Activated CD8-positive, alpha-beta T cell treated with anti-CD3 and anti-CD28 coated beads, Interleukin-2, amount 10 ng/mL, durations not matched to agents 7 days and 5 days (primary cell): ENCODE data around the gene PTBP2. TPM values are rescaled to one million over a fixed set of nuclear protein-coding genes. Genes with fewer than 3 reads are reported as not detected.
"Not testable (repeated sequence)": the region's sequence is repeated elsewhere in the genome, so short reads cannot be mapped to it uniquely, and the experiment has no call there.

ENCODE experiments used
- ATAC-seq: fragments of 150-1000 bp; cut with Tn5 transposase; one replicate; pipeline ENCODE4 v1.10.0; 2021; ENCODE audit warnings: moderate library complexity
- CTCF ChIA-PET: fragments of 350-600 bp; sonication (Branson Sonifier 250); formaldehyde crosslinking; loops from one replicate; lab custom pipeline; 2021; ENCODE audit warnings: antibody characterized with exemption; lab: Charles Lee
- POLR2A ChIA-PET: fragments of 350-600 bp; sonication (Branson Sonifier 250); formaldehyde crosslinking; loops from one replicate; lab custom pipeline; 2021; ENCODE audit warnings: antibody characterized with exemption; lab: Charles Lee
- DNase-seq: peaks from one replicate; pipeline ENCODE4 v3.0.0-alpha.2; 2020
- H3K27ac Mint-ChIP-seq: one replicate; pipeline ENCODE4 v1.8.0; 2021; ENCODE audit warnings: mild to moderate bottlenecking, mixed read lengths
- H3K27me3 Mint-ChIP-seq: one replicate; pipeline ENCODE4 v1.8.0; 2021; ENCODE audit warnings: low read depth, mixed read lengths
- H3K36me3 Mint-ChIP-seq: one replicate; pipeline ENCODE4 v1.8.0; 2021; ENCODE audit warnings: low read depth, mixed read lengths
- H3K4me1 Mint-ChIP-seq: one replicate; pipeline ENCODE4 v1.8.0; 2021; ENCODE audit warnings: low read depth, mixed read lengths
- H3K4me3 Mint-ChIP-seq: one replicate; pipeline ENCODE4 v1.8.0; 2021; ENCODE audit warnings: mild to moderate bottlenecking, mixed read lengths
- H3K9me3 Mint-ChIP-seq: one replicate; pipeline ENCODE4 v1.8.0; 2022; ENCODE audit warnings: mixed read lengths; ENCODE audit not compliant: insufficient read depth
- total RNA-seq, 2 experiments: library from RNA; stranded (reverse); gene quantifications; one replicate each; pipeline ENCODE4 v1.2.3, GENCODE V29; 2021

The PTBP2 gene
- total RNA-seq, 2 experiments from 2014 or later: 12.6 to 14.2 TPM

- H3K9me3 Mint-ChIP-seq: peaks cover 4% of the 10 kb centered on the region
- no peak overlapping the region for H3K4me3 Mint-ChIP-seq
- ATAC-seq (no peak), DNase-seq (no peak)
- peaks cover 2% of the 10 kb centered on the region for H3K4me1 Mint-ChIP-seq
- H3K27ac Mint-ChIP-seq: no peak overlapping the region
- H3K36me3 Mint-ChIP-seq: peaks cover 50% of the 10 kb centered on the region
- POLR2A ChIA-PET: no interaction called here
- H3K27me3 Mint-ChIP-seq: no peaks in the 10 kb centered on the region
- CTCF ChIA-PET: interaction anchor here (0.7 kb wide), 1 partner anchor 237 kb away, joined by 3 read pairs; no protein-coding TSS in a partner anchor
Observed at GRCh38 chr1:96741335-96741734, 19.8 kb downstream of the PTBP2 start.

- Mint-ChIP-seq H3K4me1 (peaks cover 11% of the 10 kb centered on the region), H3K36me3 (peaks cover 35% of the 10 kb centered on the region), H3K9me3 (no peaks in the 10 kb centered on the region), H3K27ac (no peak overlapping the region), H3K4me3 (no peak overlapping the region), H3K27me3 (no peaks in the 10 kb centered on the region)
- no peak for ATAC-seq
- ChIA-PET POLR2A (no interaction called here), CTCF (no interaction called here)
- no peak for DNase-seq
Observed at GRCh38 chr1:96746440-96747420, 25.1 kb downstream of the PTBP2 start.

GRCh38 chr1:96747565-96747964 lies 26.0 kb downstream of the PTBP2 start:
- H3K27ac Mint-ChIP-seq: no peak overlapping the region
- POLR2A ChIA-PET: no interaction called here
- H3K36me3 Mint-ChIP-seq: peaks cover 38% of the 10 kb centered on the region
- no peak overlapping the region for H3K4me3 Mint-ChIP-seq
- CTCF ChIA-PET: no interaction called here
- ATAC-seq: no peak
- no peaks in the 10 kb centered on the region for H3K27me3 Mint-ChIP-seq
- peaks cover 11% of the 10 kb centered on the region for H3K4me1 Mint-ChIP-seq
- no peak for DNase-seq
- no peaks in the 10 kb centered on the region for H3K9me3 Mint-ChIP-seq

- POLR2A ChIA-PET: no interaction called here
Observed at GRCh38 chr1:96748078-96748477, 26.5 kb downstream of the PTBP2 start.

GRCh38 chr1:96749618-96750017 lies 28.0 kb downstream of the PTBP2 start:
- H3K36me3 Mint-ChIP-seq: peaks cover 53% of the 10 kb centered on the region
- DNase-seq: no peak
- ChIA-PET CTCF (no interaction called here), POLR2A (no interaction called here)
- H3K9me3 Mint-ChIP-seq: no peaks in the 10 kb centered on the region
- H3K4me1 Mint-ChIP-seq: peaks cover 11% of the 10 kb centered on the region
- ATAC-seq: no peak
- no peak overlapping the region for H3K27ac Mint-ChIP-seq
- no peaks in the 10 kb centered on the region for H3K27me3 Mint-ChIP-seq
- H3K4me3 Mint-ChIP-seq: no peak overlapping the region

More at GRCh38 chr1:96748078-96748477, 26.5 kb downstream of the PTBP2 start:
- DNase-seq (no peak), ATAC-seq (no peak)
- CTCF ChIA-PET: no interaction called here
- H3K4me3 Mint-ChIP-seq: no peak overlapping the region
- no peaks in the 10 kb centered on the region for H3K27me3 Mint-ChIP-seq
- no peaks in the 10 kb centered on the region for H3K9me3 Mint-ChIP-seq
- peaks cover 43% of the 10 kb centered on the region for H3K36me3 Mint-ChIP-seq
- H3K4me1 Mint-ChIP-seq: peaks cover 11% of the 10 kb centered on the region
- H3K27ac Mint-ChIP-seq: no peak overlapping the region

GRCh38 chr1:96752394-96752793 lies 30.8 kb downstream of the PTBP2 start:
- DNase-seq (no peak), ATAC-seq (no peak)
- CTCF ChIA-PET: no interaction called here
- Mint-ChIP-seq H3K4me1 (peaks cover 4% of the 10 kb centered on the region), H3K4me3 (no peak overlapping the region), H3K36me3 (peaks cover 69% of the 10 kb centered on the region), H3K9me3 (no peaks in the 10 kb centered on the region), H3K27ac (no peak overlapping the region), H3K27me3 (no peaks in the 10 kb centered on the region)
- POLR2A ChIA-PET: no interaction called here

GRCh38 chr1:96756789-96757188 lies 35.2 kb downstream of the PTBP2 start:
- DNase-seq (no peak), ATAC-seq (no peak)
- CTCF ChIA-PET: no interaction called here
- no peak overlapping the region for H3K4me3 Mint-ChIP-seq
- POLR2A ChIA-PET: interaction anchor here (1.0 kb wide), 1 partner anchor 10 kb away, joined by 3 read pairs; no protein-coding TSS in a partner anchor
- H3K36me3 Mint-ChIP-seq: peaks cover 76% of the 10 kb centered on the region
- H3K4me1 Mint-ChIP-seq: no peaks in the 10 kb centered on the region
- H3K9me3 Mint-ChIP-seq: no peaks in the 10 kb centered on the region
- H3K27ac Mint-ChIP-seq: no peak overlapping the region
- no peaks in the 10 kb centered on the region for H3K27me3 Mint-ChIP-seq

- H3K36me3 Mint-ChIP-seq: peaks cover 32% of the 10 kb centered on the region
- H3K27me3 Mint-ChIP-seq, POLR2A ChIA-PET, H3K27ac Mint-ChIP-seq, ATAC-seq, H3K4me3 Mint-ChIP-seq, H3K4me1 Mint-ChIP-seq, H3K9me3 Mint-ChIP-seq, DNase-seq, CTCF ChIA-PET: not testable (repeated sequence)
Observed at GRCh38 chr1:96762586-96762985, 41.0 kb downstream of the PTBP2 start.

GRCh38 chr1:96763514-96763913 lies 41.9 kb downstream of the PTBP2 start:
- H3K36me3 Mint-ChIP-seq: peaks cover 28% of the 10 kb centered on the region
- ATAC-seq (no peak), DNase-seq (no peak)
- no peaks in the 10 kb centered on the region for H3K4me1 Mint-ChIP-seq
- H3K27ac Mint-ChIP-seq: no peak overlapping the region
- POLR2A ChIA-PET: no interaction called here
- H3K27me3 Mint-ChIP-seq: no peaks in the 10 kb centered on the region
- H3K4me3 Mint-ChIP-seq: no peak overlapping the region
- CTCF ChIA-PET: no interaction called here
- no peaks in the 10 kb centered on the region for H3K9me3 Mint-ChIP-seq

- ATAC-seq: no peak
Observed at GRCh38 chr1:96764469-96764868, 42.9 kb downstream of the PTBP2 start.

GRCh38 chr1:96771847-96772246 lies 50.3 kb downstream of the PTBP2 start:
- ATAC-seq (no peak), DNase-seq (no peak)
- Mint-ChIP-seq H3K4me1 (no peaks in the 10 kb centered on the region), H3K27me3 (no peaks in the 10 kb centered on the region), H3K36me3 (peaks cover 18% of the 10 kb centered on the region), H3K9me3 (no peaks in the 10 kb centered on the region), H3K27ac (no peak overlapping the region), H3K4me3 (no peak overlapping the region)
- CTCF ChIA-PET: no interaction called here
- POLR2A ChIA-PET: no interaction called here

More at GRCh38 chr1:96764469-96764868, 42.9 kb downstream of the PTBP2 start:
- H3K27me3 Mint-ChIP-seq: no peaks in the 10 kb centered on the region
- no peak overlapping the region for H3K4me3 Mint-ChIP-seq
- DNase-seq: no peak
- ChIA-PET POLR2A (no interaction called here), CTCF (no interaction called here)
- H3K36me3 Mint-ChIP-seq: peaks cover 22% of the 10 kb centered on the region
- H3K4me1 Mint-ChIP-seq: no peaks in the 10 kb centered on the region
- H3K9me3 Mint-ChIP-seq: no peaks in the 10 kb centered on the region
- no peak overlapping the region for H3K27ac Mint-ChIP-seq

- DNase-seq (no peak), ATAC-seq (no peak)
- peaks cover 19% of the 10 kb centered on the region for H3K36me3 Mint-ChIP-seq
- H3K27ac Mint-ChIP-seq: no peak overlapping the region
- CTCF ChIA-PET: no interaction called here
- H3K27me3 Mint-ChIP-seq: no peaks in the 10 kb centered on the region
- POLR2A ChIA-PET: no interaction called here
- no peaks in the 10 kb centered on the region for H3K9me3 Mint-ChIP-seq
- no peak overlapping the region for H3K4me3 Mint-ChIP-seq
- no peaks in the 10 kb centered on the region for H3K4me1 Mint-ChIP-seq
Observed at GRCh38 chr1:96772349-96772748, 50.8 kb downstream of the PTBP2 start.
